ENCODE results near the gene DNAJC11. TPM values are rescaled to one million over a fixed set of nuclear protein-coding genes. Genes with fewer than 3 reads are reported as not detected.
"Not testable (repeated sequence)": the region's sequence is repeated elsewhere in the genome, so short reads cannot be mapped to it uniquely, and the experiment has no call there.

The DNAJC11 gene
- total RNA-seq, 4 donors from 2014 or later: 27.1 to 41.5 (median 34.7) TPM

DNA sequence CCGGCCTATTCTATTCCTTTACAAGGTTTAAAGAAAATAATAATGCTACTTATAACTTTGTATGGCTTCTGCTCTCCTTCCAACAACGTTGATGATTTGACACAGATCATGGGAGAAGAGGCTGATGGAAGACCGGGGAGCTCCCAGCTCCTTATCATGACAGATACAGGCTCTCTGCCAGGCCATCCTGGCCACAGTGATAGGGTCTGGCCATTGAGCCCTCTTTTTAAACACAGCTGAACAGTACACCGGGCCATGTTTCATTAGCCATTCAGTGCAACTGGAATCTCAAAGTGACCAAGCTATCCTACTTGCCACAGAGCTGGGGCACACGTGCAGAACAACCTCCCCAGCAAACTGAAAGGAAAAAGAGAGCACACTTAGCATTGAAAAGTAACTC, 34.9 kb downstream of the DNAJC11 start:
- 87 to 100% methylated on average over 4 to 5 of the region's 5 CpGs for WGBS, 2 donors
- no peaks in the 10 kb centered on the region for H3K27me3 ChIP-seq
- intact Hi-C loops (cut with DNase I): no loop called here
- DNase-seq: no peak
- H3K9me3 ChIP-seq: no peaks in the 10 kb centered on the region
- TF ChIP-seq, protein P1, sequence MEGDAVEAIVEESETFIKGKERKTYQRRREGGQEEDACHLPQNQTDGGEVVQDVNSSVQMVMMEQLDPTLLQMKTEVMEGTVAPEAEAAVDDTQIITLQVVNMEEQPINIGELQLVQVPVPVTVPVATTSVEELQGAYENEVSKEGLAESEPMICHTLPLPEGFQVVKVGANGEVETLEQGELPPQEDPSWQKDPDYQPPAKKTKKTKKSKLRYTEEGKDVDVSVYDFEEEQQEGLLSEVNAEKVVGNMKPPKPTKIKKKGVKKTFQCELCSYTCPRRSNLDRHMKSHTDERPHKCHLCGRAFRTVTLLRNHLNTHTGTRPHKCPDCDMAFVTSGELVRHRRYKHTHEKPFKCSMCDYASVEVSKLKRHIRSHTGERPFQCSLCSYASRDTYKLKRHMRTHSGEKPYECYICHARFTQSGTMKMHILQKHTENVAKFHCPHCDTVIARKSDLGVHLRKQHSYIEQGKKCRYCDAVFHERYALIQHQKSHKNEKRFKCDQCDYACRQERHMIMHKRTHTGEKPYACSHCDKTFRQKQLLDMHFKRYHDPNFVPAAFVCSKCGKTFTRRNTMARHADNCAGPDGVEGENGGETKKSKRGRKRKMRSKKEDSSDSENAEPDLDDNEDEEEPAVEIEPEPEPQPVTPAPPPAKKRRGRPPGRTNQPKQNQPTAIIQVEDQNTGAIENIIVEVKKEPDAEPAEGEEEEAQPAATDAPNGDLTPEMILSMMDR (IDR thresholded peaks at IDR 0.05): no peak
- no peak for TF ChIP-seq POLR2A (IDR thresholded peaks at IDR 0.05)
- peaks cover 4 to 76% (median 11%) of the 10 kb centered on the region in 3 donors for H3K36me3 ChIP-seq
- H3K4me1 ChIP-seq: no peaks in the 10 kb centered on the region
- no peak overlapping the region for H3K27ac ChIP-seq
- no peak overlapping the region for H3K4me3 ChIP-seq

DNA sequence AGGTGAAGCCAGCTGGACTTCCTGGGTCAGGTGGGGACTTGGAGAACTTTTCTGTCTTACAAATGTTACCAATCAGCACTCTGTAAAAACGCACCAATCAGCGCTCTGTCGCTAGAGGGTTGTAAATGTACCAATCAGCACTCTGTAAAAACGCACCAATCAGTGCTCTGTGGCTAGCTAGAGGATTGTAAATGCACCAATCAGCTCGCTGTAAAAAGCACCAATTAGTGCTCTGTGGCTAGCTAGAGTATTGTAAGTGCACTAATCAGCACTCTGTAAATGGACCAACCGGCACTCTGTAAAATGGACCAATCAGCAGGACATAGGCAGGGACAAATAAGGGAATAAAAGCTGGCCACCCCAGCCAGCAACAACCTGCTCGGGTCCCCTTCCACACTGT, 39.1 kb downstream of the DNAJC11 start:
- H3K4me3 ChIP-seq; H3K27ac ChIP-seq; H3K4me1 ChIP-seq; DNase-seq; H3K27me3 ChIP-seq; H3K9me3 ChIP-seq; intact Hi-C loops (cut with DNase I): not testable (repeated sequence)
- H3K36me3 ChIP-seq: peaks cover 4 to 59% (median 11%) of the 10 kb centered on the region in 3 donors
- 89 to 98% methylated on average over 4 to 7 of the region's 7 CpGs for WGBS, 2 donors

DNA sequence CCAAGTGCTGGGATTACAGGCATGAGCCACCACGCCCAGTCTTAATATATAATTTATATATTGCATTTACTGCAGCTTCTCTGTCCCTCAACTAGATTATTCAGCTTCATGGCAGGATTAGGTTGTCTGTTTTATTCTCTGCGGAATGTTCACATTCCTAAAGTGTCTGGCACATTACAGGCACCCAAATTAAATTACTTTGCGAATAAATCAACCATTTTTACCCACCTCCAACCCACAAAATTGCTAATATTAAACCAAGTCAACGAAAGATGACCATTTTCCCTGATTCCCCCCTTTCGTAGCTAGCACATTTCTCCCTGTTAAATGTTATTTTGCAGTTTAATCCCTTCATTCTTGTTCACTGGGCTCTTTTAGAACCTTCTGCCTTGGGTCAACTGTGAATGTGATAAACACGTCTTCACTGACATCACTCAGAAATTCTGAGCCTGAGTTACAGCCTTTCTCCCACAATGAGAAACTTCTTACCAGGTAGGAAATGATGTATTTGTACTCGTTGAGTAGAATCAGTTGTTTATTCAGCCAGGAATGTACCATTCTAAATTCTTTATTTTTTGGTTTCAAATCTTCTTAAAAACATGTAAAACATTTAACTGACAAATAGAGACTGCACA, 41.1 kb downstream of the DNAJC11 start:
- H3K27me3 ChIP-seq: no peaks in the 10 kb centered on the region
- no peak overlapping the region for H3K27ac ChIP-seq
- H3K4me3 ChIP-seq: no peak overlapping the region
- WGBS, 2 donors: 90 to 92% methylated on average over 7 of the region's 7 CpGs
- peaks cover 0 to 50% (median 4%) of the 10 kb centered on the region in 3 donors for H3K36me3 ChIP-seq
- no peak for TF ChIP-seq POLR2A (IDR thresholded peaks at IDR 0.05)
- TF ChIP-seq, protein P1 (IDR thresholded peaks at IDR 0.05): no peak
- no peak for DNase-seq
- no peaks in the 10 kb centered on the region for H3K9me3 ChIP-seq
- no peaks in the 10 kb centered on the region for H3K4me1 ChIP-seq
- intact Hi-C loops (cut with DNase I): no loop called here

DNA sequence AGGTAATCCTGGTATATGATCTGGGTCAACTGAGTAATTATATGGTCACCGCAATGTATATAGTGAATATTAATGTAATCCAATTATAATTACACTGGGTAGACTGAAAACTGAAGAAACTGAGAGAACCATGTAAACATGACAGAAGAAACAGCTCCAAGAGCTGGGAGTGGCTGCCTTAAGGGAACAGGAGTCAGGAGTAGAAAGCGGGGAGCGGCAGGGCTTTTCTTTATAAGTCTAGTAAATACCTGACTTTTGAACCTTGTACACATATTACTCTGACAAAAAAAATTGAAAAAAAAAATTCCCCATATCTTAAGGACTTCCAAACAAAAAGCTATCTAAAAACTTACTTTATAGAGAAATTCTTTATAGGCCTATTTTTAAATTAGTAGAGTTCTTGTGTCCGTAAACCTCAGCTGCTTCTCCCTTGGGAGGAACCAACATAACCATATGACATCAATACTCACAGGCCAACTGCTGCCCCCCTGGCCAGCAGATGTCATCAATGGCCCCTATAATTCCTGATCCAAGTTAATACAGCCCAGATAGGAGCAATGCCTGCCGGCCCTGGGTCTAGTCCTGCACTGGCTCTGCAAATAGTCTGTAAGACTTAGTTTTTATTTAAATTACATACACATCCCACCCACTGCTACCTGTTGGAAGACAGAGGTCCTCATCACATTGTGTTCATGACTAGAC, 43.1 kb downstream of the DNAJC11 start:
- DNase-seq: no peak
- intact Hi-C loops (cut with DNase I): no loop called here
- Histone ChIP-seq H3K4me3 (no peak overlapping the region), H3K9me3 (no peaks in the 10 kb centered on the region), H3K27ac (no peak overlapping the region), H3K36me3 (peaks cover 0 to 52% (median 3%) of the 10 kb centered on the region in 3 donors), H3K4me1 (no peaks in the 10 kb centered on the region), H3K27me3 (no peaks in the 10 kb centered on the region)
- no peak for TF ChIP-seq POLR2A (IDR thresholded peaks at IDR 0.05)
- TF ChIP-seq, protein P1 (IDR thresholded peaks at IDR 0.05): no peak
- WGBS, 2 donors: 89 to 95% methylated on average over 5 of the region's 5 CpGs

DNA sequence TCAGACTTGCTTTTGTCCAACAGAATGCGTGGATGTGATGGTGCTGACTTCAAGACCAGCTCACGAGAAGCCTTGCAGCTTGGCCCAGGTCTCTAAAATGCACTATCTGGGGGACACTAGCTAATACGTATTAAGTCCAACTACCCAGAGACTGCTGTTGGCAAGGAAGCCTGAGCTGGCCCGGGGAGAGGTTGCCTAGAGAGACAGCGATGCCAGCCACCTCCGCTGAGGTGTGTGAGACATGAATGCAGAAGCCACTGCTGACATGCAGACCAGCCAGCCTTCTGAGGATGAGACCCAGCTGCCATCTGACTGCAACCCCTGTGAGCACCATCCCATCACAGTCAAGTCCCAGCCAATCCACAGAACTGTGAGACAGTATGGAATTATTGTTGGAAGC, 44.5 kb downstream of the DNAJC11 start:
- intact Hi-C loops (cut with DNase I): no loop called here
- WGBS, 2 donors: 92 to 97% methylated on average over 3 to 6 of the region's 6 CpGs
- H3K4me3 ChIP-seq: no peak overlapping the region
- H3K36me3 ChIP-seq: peaks cover 12 to 53% (median 12%) of the 10 kb centered on the region in 3 donors
- H3K27ac ChIP-seq: no peak overlapping the region
- no peak for DNase-seq
- TF ChIP-seq, protein P1 (IDR thresholded peaks at IDR 0.05): no peak
- no peak for TF ChIP-seq POLR2A (IDR thresholded peaks at IDR 0.05)
- H3K9me3 ChIP-seq: no peaks in the 10 kb centered on the region
- no peaks in the 10 kb centered on the region for H3K27me3 ChIP-seq
- H3K4me1 ChIP-seq: no peaks in the 10 kb centered on the region
